ENCODE measurements around the gene KLHL10.

GRCh38 chr17:41880130-41880529 is 42.5 kb downstream of the KLHL10 start:
- TF ChIP-seq CTCF (IDR thresholded peaks at IDR 0.05; ENCODE audit: low read depth, low read length, missing input control): no peak
- no peak for TF ChIP-seq JUND (IDR thresholded peaks at IDR 0.05)
- no peak for TF ChIP-seq GABPA (IDR thresholded peaks at IDR 0.05 in 1 of 2, conservative IDR thresholded peaks at IDR 0.05 in 1 of 2)
- TF ChIP-seq SP1 (IDR thresholded peaks at IDR 0.05): no peak
- no peak for TF ChIP-seq TAF1 (conservative IDR thresholded peaks at IDR 0.05)
- TF ChIP-seq, protein P1, sequence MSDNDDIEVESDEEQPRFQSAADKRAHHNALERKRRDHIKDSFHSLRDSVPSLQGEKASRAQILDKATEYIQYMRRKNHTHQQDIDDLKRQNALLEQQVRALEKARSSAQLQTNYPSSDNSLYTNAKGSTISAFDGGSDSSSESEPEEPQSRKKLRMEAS (IDR thresholded peaks at IDR 0.05): no peak
- TF ChIP-seq RAD21 (IDR thresholded peaks at IDR 0.05): no peak

All from liver (tissue), 3 donors.